Hepatocyte (in vitro differentiated cells): ENCODE data around the gene TBATA. TPM values are rescaled to one million over a fixed set of nuclear protein-coding genes. Genes with fewer than 3 reads are reported as not detected.

ENCODE experiments used
- DNase-seq: peaks from one replicate; pipeline ENCODE4 v3.0.0-alpha.2; 2016; ENCODE audit warnings: low spot score
- H2AFZ ChIP-seq: fragments of 200-600 bp; sonication (generic); 2 replicates; pipeline ENCODE4 v1.6.0; 2016; ENCODE audit warnings: antibody characterized with exemption, mild to moderate bottlenecking
- H3K27ac ChIP-seq: fragments of 200-600 bp; sonication (generic); 2 replicates; pipeline ENCODE4 v1.5.1; 2016; ENCODE audit warnings: mild to moderate bottlenecking
- H3K27me3 ChIP-seq: fragments of 200-600 bp; sonication (generic); 2 replicates; pipeline ENCODE4 v1.6.1; 2016
- H3K36me3 ChIP-seq: fragments of 200-600 bp; sonication (generic); replicated peaks from 2 replicates; pipeline ENCODE4 v1.5.1; 2016; ENCODE audit warnings: low read depth; ENCODE audit not compliant: insufficient read depth
- H3K4me1 ChIP-seq: fragments of 200-600 bp; sonication (generic); 2 replicates; pipeline ENCODE4 v1.5.1; 2016; ENCODE audit warnings: mild to moderate bottlenecking, moderate library complexity; ENCODE audit not compliant: insufficient read depth
- H3K4me2 ChIP-seq: fragments of 200-600 bp; sonication (generic); 2 replicates; pipeline ENCODE4 v1.6.0; 2016
- H3K4me3 ChIP-seq: fragments of 200-600 bp; sonication (generic); 2 replicates; pipeline ENCODE4 v1.5.1; 2016; ENCODE audit warnings: mild to moderate bottlenecking
- H3K79me2 ChIP-seq: fragments of 200-600 bp; sonication (generic); 2 replicates; pipeline ENCODE4 v1.6.0; 2017; ENCODE audit warnings: mild to moderate bottlenecking
- H3K9me2 ChIP-seq: fragments of 200-600 bp; sonication (generic); replicated peaks from 2 replicates; pipeline ENCODE4 v1.6.0; 2017; ENCODE audit warnings: mild to moderate bottlenecking; ENCODE audit not compliant: insufficient read depth
- H3K9me3 ChIP-seq: fragments of 200-600 bp; sonication (generic); 2 replicates; pipeline ENCODE4 v1.5.1; 2016; ENCODE audit warnings: low read depth, mild to moderate bottlenecking
- H4K20me1 ChIP-seq: fragments of 200-600 bp; sonication (generic); 2 replicates; pipeline ENCODE4 v1.6.0; 2016; ENCODE audit warnings: mild to moderate bottlenecking; ENCODE audit not compliant: insufficient read depth, poor library complexity, severe bottlenecking
- EZH2 ChIP-seq: fragments of 200-600 bp; sonication (generic); IDR thresholded peaks from 2 replicates; pipeline ENCODE4 v1.6.1; 2016; ENCODE audit warnings: antibody characterized with exemption, mild to moderate bottlenecking, borderline replicate concordance
- EZH2phosphoT487 ChIP-seq: fragments of 200-600 bp; sonication (generic); IDR thresholded peaks from one replicate; pipeline ENCODE4 v1.6.1; 2018; ENCODE audit warnings: antibody characterized with exemption, mild to moderate bottlenecking, low read depth, moderate library complexity; ENCODE audit not compliant: unreplicated experiment, severe bottlenecking
- WGBS: methylation state at CpG from one replicate; pipeline ENCODE4 v1.1.6; 2016; ENCODE audit warnings: low lambda C conversion rate; ENCODE audit errors: missing lambda C conversion rate; 5-methylcytosine and 5-hydroxymethylcytosine counted together
- polyA plus RNA-seq: library from polyadenylated mRNA; unstranded; fragments of >200 nt; fragmentation: Nextera tagmentation; extraction: Ambion mirVana; gene quantifications from 2 replicates; pipeline ENCODE4 v1.2.1, GENCODE V29; 2016
- total RNA-seq: library from RNA; depleted of rRNA; stranded (reverse); fragments of >200 nt; gene quantifications from 2 replicates; pipeline ENCODE4 v1.2.3, GENCODE V29; 2014
- TF ChIP-seq, protein P1 (sequence below): fragments of 200-600 bp; sonication (generic); IDR thresholded peaks from 2 replicates; pipeline ENCODE4 v1.5.1; 2016; ENCODE audit warnings: antibody characterized with exemption, mild to moderate bottlenecking; ENCODE audit not compliant: poor library complexity

TBATA gene
- total and polyA plus RNA-seq, 2 experiments from 2014 or later = not detected

DNA sequence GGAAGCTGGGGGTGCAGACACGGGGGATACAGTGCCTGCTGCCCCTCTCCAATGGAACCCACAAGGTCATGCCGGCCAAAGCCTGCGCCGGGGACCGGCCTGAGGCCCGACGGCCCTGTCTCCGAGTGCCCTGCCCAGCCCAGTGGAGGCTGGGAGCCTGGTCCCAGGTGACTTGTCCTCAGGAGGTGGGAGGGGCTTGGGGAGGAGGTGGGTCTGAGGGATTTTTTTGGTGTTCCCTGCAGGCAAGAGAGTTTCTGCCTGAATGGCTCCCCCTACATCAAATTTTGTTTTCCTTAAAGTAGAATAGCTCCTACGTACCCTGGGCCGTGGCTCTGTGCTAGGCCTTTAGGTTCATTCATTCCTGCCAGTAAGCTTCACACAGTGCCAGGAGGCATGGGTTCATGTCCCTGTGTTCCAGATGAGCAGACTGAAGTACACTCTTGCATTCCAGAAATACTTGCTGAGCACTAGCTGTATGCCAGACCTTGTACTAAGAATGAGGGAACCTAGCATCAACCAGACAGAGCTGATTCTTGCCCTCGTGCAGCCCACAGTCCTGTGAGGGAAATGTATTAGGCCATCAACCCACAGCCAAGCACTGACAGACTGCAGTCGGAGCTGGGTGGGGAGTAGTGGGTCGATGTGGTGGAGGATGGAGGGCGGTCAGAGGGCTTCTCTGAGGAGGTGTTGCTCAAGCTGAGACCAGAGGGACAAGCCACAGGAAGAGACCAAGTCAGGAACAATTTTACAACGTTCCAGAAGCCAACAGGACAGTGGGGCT lies 31.1 kb downstream of the TBATA start:
- WGBS = 78% methylated on average over 15 of the region's 15 CpGs
- Histone ChIP-seq H3K36me3 (no peaks in the 10 kb centered on the region), H4K20me1 (no peaks in the 10 kb centered on the region), H3K4me2 (no peak overlapping the region), H3K9me3 (no peaks in the 10 kb centered on the region), H3K9me2 (no peaks in the 10 kb centered on the region), H3K4me1 (no peaks in the 10 kb centered on the region), H3K27ac (no peak overlapping the region), H2AFZ (no peak overlapping the region), H3K27me3 (no peaks in the 10 kb centered on the region), H3K4me3 (no peak overlapping the region), H3K79me2 (no peaks in the 10 kb centered on the region)
- DNase-seq = no peak
- no peak for TF ChIP-seq EZH2phosphoT487
- TF ChIP-seq EZH2 = no peak
- TF ChIP-seq, protein P1, sequence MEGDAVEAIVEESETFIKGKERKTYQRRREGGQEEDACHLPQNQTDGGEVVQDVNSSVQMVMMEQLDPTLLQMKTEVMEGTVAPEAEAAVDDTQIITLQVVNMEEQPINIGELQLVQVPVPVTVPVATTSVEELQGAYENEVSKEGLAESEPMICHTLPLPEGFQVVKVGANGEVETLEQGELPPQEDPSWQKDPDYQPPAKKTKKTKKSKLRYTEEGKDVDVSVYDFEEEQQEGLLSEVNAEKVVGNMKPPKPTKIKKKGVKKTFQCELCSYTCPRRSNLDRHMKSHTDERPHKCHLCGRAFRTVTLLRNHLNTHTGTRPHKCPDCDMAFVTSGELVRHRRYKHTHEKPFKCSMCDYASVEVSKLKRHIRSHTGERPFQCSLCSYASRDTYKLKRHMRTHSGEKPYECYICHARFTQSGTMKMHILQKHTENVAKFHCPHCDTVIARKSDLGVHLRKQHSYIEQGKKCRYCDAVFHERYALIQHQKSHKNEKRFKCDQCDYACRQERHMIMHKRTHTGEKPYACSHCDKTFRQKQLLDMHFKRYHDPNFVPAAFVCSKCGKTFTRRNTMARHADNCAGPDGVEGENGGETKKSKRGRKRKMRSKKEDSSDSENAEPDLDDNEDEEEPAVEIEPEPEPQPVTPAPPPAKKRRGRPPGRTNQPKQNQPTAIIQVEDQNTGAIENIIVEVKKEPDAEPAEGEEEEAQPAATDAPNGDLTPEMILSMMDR = no peak

DNA sequence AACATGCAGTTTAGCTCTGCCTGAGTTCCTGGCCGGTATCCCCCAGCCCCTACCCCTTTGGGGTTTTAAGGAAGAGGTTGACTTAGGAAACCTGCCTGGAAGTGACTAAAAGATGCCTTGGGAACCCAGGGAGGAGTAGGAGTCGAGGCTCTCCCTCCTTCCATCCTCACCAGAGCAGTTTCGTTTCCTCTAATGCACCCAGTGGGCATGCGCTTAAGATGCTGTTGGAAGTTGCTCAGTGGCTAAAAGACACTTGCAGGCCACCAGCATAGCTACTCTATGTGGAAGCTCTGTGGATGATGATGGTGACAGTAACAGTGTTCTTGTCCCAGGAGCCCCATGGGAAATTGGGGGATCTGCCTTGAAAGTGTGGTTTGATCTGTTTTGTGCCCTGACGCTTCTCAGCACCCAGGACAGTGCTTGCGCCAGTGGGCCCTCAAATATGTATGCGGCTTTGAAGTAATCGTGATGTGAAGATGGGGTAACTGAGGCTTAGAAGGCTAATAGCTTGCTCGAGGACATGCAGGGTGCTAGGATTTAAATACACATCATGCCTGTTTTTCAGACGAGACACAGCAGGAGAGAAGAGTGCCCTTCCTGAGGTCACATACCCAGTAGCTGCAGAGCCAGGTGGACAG lies 32.0 kb downstream of the TBATA start:
- Histone ChIP-seq H3K4me3 (no peak overlapping the region), H3K27ac (no peak overlapping the region), H3K4me1 (no peaks in the 10 kb centered on the region), H3K4me2 (no peak overlapping the region), H3K27me3 (no peaks in the 10 kb centered on the region), H3K79me2 (no peaks in the 10 kb centered on the region), H3K9me3 (no peaks in the 10 kb centered on the region), H4K20me1 (no peaks in the 10 kb centered on the region), H3K36me3 (no peaks in the 10 kb centered on the region), H2AFZ (no peak overlapping the region), H3K9me2 (no peaks in the 10 kb centered on the region)
- no peak for TF ChIP-seq EZH2
- no peak for TF ChIP-seq EZH2phosphoT487
- TF ChIP-seq, protein P1 = no peak
- no peak for DNase-seq
- 88% methylated on average over 10 of the region's 10 CpGs for WGBS

DNA sequence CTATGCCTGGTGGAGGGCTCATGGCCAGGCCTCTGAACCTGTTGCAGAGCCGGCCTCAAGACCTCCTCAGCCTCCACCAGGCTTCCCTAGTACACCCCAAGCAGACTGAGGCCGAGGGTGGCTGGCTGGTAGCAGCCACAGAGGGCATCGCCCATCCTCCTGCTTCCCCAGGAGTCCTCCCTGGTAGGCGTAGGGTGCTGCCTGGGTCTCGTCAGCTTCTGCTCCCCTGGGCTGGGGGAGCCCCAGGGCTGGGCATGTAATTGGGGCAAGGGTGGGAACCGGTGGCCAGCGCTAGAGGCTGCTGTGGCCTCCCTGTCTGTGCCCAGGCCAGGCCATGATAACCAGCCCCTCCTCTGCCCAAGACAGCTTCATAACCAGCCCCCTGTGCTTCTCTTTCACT lies 32.6 kb downstream of the TBATA start:
- TF ChIP-seq, protein P1 = no peak
- no peak for TF ChIP-seq EZH2phosphoT487
- TF ChIP-seq EZH2 = no peak
- Histone ChIP-seq H3K4me3 (no peak overlapping the region), H3K79me2 (no peaks in the 10 kb centered on the region), H3K9me3 (no peaks in the 10 kb centered on the region), H3K36me3 (no peaks in the 10 kb centered on the region), H2AFZ (no peak overlapping the region), H3K27me3 (no peaks in the 10 kb centered on the region), H3K4me2 (no peak overlapping the region), H3K9me2 (no peaks in the 10 kb centered on the region), H3K27ac (no peak overlapping the region), H4K20me1 (no peaks in the 10 kb centered on the region), H3K4me1 (no peaks in the 10 kb centered on the region)
- 100% methylated on average over 7 of the region's 7 CpGs for WGBS
- DNase-seq = no peak
